Smooth muscle cell (in vitro differentiated cells): ENCODE data around the gene CCDC106. TPM values are rescaled to one million over a fixed set of nuclear protein-coding genes. Genes with fewer than 3 reads are reported as not detected.

Source experiments
- DNase-seq: peaks from one replicate; lab custom pipeline; 2025; ENCODE audit not compliant: unreplicated experiment; lab: John Stamatoyannopoulos, UW
- H2AFZ ChIP-seq: fragments of 200-600 bp; sonication (generic); 2 replicates; pipeline ENCODE4 v1.6.0; 2016; ENCODE audit warnings: antibody characterized with exemption, low read depth, mild to moderate bottlenecking
- H3F3A ChIP-seq: fragments of 200-600 bp; sonication (generic); 2 replicates; pipeline ENCODE4 v1.6.0; 2017; ENCODE audit warnings: antibody characterized with exemption, low read depth
- H3K27ac ChIP-seq: fragments of 200-600 bp; sonication (generic); 2 replicates; pipeline ENCODE4 v1.5.1; 2016; ENCODE audit warnings: low read depth, mild to moderate bottlenecking
- H3K27me3 ChIP-seq: fragments of 200-600 bp; sonication (generic); 2 replicates; pipeline ENCODE4 v1.6.1; 2016; ENCODE audit warnings: low read depth, mild to moderate bottlenecking
- H3K36me3 ChIP-seq: fragments of 200-600 bp; sonication (generic); 2 replicates; pipeline ENCODE4 v1.5.1; 2016; ENCODE audit warnings: low read depth
- H3K4me1 ChIP-seq: fragments of 200-600 bp; sonication (generic); 2 replicates; pipeline ENCODE4 v1.5.1; 2016; ENCODE audit warnings: low read depth
- H3K4me2 ChIP-seq: fragments of 200-600 bp; sonication (generic); 2 replicates; pipeline ENCODE4 v1.6.0; 2016; ENCODE audit warnings: mild to moderate bottlenecking
- H3K4me3 ChIP-seq: fragments of 200-600 bp; sonication (generic); 2 replicates; pipeline ENCODE4 v1.5.1; 2016; ENCODE audit warnings: mild to moderate bottlenecking
- H3K79me2 ChIP-seq: fragments of 200-600 bp; sonication (generic); 2 replicates; pipeline ENCODE4 v1.6.0; 2016; ENCODE audit warnings: low read depth, mild to moderate bottlenecking
- H3K9ac ChIP-seq: fragments of 200-600 bp; sonication (generic); 2 replicates; pipeline ENCODE4 v1.6.0; 2016; ENCODE audit warnings: low read depth
- H3K9me3 ChIP-seq: fragments of 200-600 bp; sonication (generic); replicated peaks from 2 replicates; pipeline ENCODE4 v1.5.1; 2016; ENCODE audit warnings: low read depth
- H4K20me1 ChIP-seq: fragments of 200-600 bp; sonication (generic); 2 replicates; pipeline ENCODE4 v1.6.0; 2016; ENCODE audit warnings: low read depth
- WGBS: methylation state at CpG from one replicate; pipeline ENCODE4 v1.1.7; 2016; ENCODE audit warnings: low lambda C conversion rate; 5-methylcytosine and 5-hydroxymethylcytosine counted together
- polyA plus RNA-seq: library from polyadenylated mRNA; unstranded; fragments of >200 nt; fragmentation: Nextera tagmentation; extraction: Ambion mirVana; gene quantifications from 2 replicates; pipeline ENCODE4 v1.2.1, GENCODE V29; 2016
- total RNA-seq: library from RNA; depleted of rRNA; stranded (reverse); fragments of >200 nt; gene quantifications from 2 replicates; pipeline ENCODE4 v1.2.3, GENCODE V29; 2014
- TF ChIP-seq, protein P1 (sequence below): fragments of 200-600 bp; sonication (generic); IDR thresholded peaks from 2 replicates; pipeline ENCODE4 v1.5.1; 2017; ENCODE audit warnings: borderline replicate concordance, mild to moderate bottlenecking, antibody characterized with exemption; ENCODE audit not compliant: insufficient read depth, poor library complexity, severe bottlenecking

The CCDC106 gene
- total and polyA plus RNA-seq, 2 experiments from 2014 or later: 6.9 to 18.3 TPM

- whole genome bisulfite sequencing: 98% methylated on average over 7 of the region's 7 CpGs
Observed at GRCh38 chr19:55618426-55618825, 29.6 kb upstream of the CCDC106 start.

GRCh38 chr19:55619286-55619685 is 28.7 kb upstream of the CCDC106 start:
- TF ChIP-seq, protein P1, sequence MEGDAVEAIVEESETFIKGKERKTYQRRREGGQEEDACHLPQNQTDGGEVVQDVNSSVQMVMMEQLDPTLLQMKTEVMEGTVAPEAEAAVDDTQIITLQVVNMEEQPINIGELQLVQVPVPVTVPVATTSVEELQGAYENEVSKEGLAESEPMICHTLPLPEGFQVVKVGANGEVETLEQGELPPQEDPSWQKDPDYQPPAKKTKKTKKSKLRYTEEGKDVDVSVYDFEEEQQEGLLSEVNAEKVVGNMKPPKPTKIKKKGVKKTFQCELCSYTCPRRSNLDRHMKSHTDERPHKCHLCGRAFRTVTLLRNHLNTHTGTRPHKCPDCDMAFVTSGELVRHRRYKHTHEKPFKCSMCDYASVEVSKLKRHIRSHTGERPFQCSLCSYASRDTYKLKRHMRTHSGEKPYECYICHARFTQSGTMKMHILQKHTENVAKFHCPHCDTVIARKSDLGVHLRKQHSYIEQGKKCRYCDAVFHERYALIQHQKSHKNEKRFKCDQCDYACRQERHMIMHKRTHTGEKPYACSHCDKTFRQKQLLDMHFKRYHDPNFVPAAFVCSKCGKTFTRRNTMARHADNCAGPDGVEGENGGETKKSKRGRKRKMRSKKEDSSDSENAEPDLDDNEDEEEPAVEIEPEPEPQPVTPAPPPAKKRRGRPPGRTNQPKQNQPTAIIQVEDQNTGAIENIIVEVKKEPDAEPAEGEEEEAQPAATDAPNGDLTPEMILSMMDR: no peak
- Histone ChIP-seq H3K9me3 (no peaks in the 10 kb centered on the region), H3K9ac (no peak overlapping the region), H3K4me2 (no peak overlapping the region), H3K79me2 (no peaks in the 10 kb centered on the region), H3K36me3 (no peaks in the 10 kb centered on the region), H3K4me3 (no peak overlapping the region), H3K27ac (no peak overlapping the region), H3K27me3 (no peaks in the 10 kb centered on the region), H2AFZ (no peak overlapping the region), H3K4me1 (no peaks in the 10 kb centered on the region), H4K20me1 (peaks cover 8% of the 10 kb centered on the region), H3F3A (peaks cover 12% of the 10 kb centered on the region)
- no peak for DNase-seq
- 80% methylated on average over 3 of the region's 3 CpGs for WGBS

More at GRCh38 chr19:55618426-55618825, 29.6 kb upstream of the CCDC106 start:
- no peak overlapping the region for H3K9ac ChIP-seq
- no peaks in the 10 kb centered on the region for H3K27me3 ChIP-seq
- H3K36me3 ChIP-seq: no peaks in the 10 kb centered on the region
- TF ChIP-seq, protein P1: no peak
- H3K4me3 ChIP-seq: no peak overlapping the region
- no peaks in the 10 kb centered on the region for H3K79me2 ChIP-seq
- H4K20me1 ChIP-seq: peaks cover 3% of the 10 kb centered on the region
- H3K9me3 ChIP-seq: no peaks in the 10 kb centered on the region
- no peak for DNase-seq
- H3K4me1 ChIP-seq: no peaks in the 10 kb centered on the region
- H3K27ac ChIP-seq: no peak overlapping the region
- H2AFZ ChIP-seq: no peak overlapping the region
- peaks cover 7% of the 10 kb centered on the region for H3F3A ChIP-seq
- H3K4me2 ChIP-seq: no peak overlapping the region

DNA sequence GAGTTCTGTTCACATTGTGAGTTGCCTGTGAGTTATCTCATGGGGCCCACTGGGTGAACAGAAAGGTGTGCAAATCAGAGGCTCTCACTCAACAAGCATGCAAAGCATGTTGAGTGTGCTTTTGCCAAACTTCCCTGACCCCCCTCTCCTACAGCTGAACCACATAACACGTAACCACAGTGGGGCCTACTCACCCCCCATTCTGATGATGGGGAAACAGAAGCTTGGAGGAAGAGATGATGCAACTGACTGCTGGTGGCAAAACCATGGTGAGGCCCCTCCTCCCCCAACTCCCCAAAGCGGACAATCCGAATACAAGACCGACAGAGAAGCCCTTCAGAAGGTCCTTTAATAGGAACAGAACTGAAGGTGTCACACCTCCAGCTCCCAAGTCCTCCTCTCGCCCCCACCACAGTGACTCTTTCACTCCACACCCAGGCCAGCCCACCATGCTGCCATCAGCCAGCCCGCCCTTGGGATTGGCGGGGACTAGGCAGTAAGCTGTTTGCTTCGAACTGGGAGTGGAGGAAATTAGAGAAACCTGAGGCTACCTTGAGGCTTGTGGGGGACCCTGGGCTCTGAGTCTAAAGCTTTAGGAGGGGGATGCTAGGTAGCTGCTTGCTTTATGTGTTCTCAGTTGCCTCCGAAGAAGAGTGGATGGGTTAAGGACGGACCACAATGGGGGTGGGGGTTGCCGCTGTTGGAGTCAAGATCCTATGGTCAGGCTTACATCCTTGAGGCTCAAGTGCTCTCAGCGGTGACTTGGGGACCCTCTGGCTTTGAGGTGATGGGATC is 27.4 kb upstream of the CCDC106 start:
- H3K27ac ChIP-seq: no peak overlapping the region
- no peak for DNase-seq
- no peaks in the 10 kb centered on the region for H3K27me3 ChIP-seq
- no peak overlapping the region for H2AFZ ChIP-seq
- H4K20me1 ChIP-seq: peaks cover 8% of the 10 kb centered on the region
- H3K79me2 ChIP-seq: no peaks in the 10 kb centered on the region
- H3K9ac ChIP-seq: no peak overlapping the region
- H3F3A ChIP-seq: peaks cover 12% of the 10 kb centered on the region
- no peaks in the 10 kb centered on the region for H3K9me3 ChIP-seq
- H3K36me3 ChIP-seq: no peaks in the 10 kb centered on the region
- H3K4me1 ChIP-seq: no peaks in the 10 kb centered on the region
- TF ChIP-seq, protein P1: no peak
- no peak overlapping the region for H3K4me3 ChIP-seq
- WGBS: 97% methylated on average over 12 of the region's 12 CpGs
- H3K4me2 ChIP-seq: no peak overlapping the region

GRCh38 chr19:55621205-55621672 is 26.8 kb upstream of the CCDC106 start:
- H3K4me3 ChIP-seq: no peak overlapping the region
- no peaks in the 10 kb centered on the region for H3K36me3 ChIP-seq
- H3K9ac ChIP-seq: no peak overlapping the region
- no peaks in the 10 kb centered on the region for H3K9me3 ChIP-seq
- peaks cover 8% of the 10 kb centered on the region for H4K20me1 ChIP-seq
- 98% methylated on average over 9 of the region's 9 CpGs for WGBS
- H3K27me3 ChIP-seq: no peaks in the 10 kb centered on the region
- TF ChIP-seq, protein P1: no peak
- H3F3A ChIP-seq: peaks cover 12% of the 10 kb centered on the region
- H3K79me2 ChIP-seq: no peaks in the 10 kb centered on the region
- no peak for DNase-seq
- H3K4me2 ChIP-seq: no peak overlapping the region
- H3K4me1 ChIP-seq: no peaks in the 10 kb centered on the region
- no peak overlapping the region for H2AFZ ChIP-seq
- no peak overlapping the region for H3K27ac ChIP-seq
